Prostate gland (tissue), 2 donors: ENCODE measurements around the gene ISG15.

Experiments used
- CTCF ChIP-seq, 4 experiments: fragments of 200-600 bp in 2 of 4; fragments of 450-650 bp in 2 of 4; sonication (generic) in 2 of 4; IDR thresholded peaks; 1 replicate in 3 of 4; 2 replicates in 1 of 4; pipeline ENCODE4 v1.5.1; 2016 to 2019; ENCODE audit warnings: antibody characterized with exemption in 4 of 4, mild to moderate bottlenecking in 2 of 4, moderate library complexity in 2 of 4
- POLR2A ChIP-seq: fragments of 450-650 bp; IDR thresholded peaks from one replicate; pipeline ENCODE4 v1.6.1; 2016; ENCODE audit warnings: antibody characterized with exemption, mild to moderate bottlenecking
- POLR2AphosphoS5 ChIP-seq: sonication (generic); formaldehyde crosslinking; IDR thresholded peaks from one replicate; pipeline ENCODE4 v1.6.1; 2017; ENCODE audit warnings: antibody characterized with exemption

- TF ChIP-seq CTCF (IDR thresholded peaks at IDR 0.05) = no peak
- TF ChIP-seq POLR2A = no peak
- peak; percentile 15 for TF ChIP-seq POLR2AphosphoS5
These were observed 8.3 kb upstream of the ISG15 start for GRCh38 chr1:1004780-1005697.
